GM19023 (cell line): ENCODE results near the gene SCD.

Experiments
- ATAC-seq: cut with Tn5 transposase; IDR thresholded peaks from one replicate; pipeline ENCODE4 v1.9.1; 2021; ENCODE audit warnings: mild to moderate bottlenecking, moderate library complexity; ENCODE audit not compliant: unreplicated experiment

The SCD gene

GRCh38 chr10:100339236-100339635 lies 7.8 kb upstream of the SCD start:
- no peak for ATAC-seq

DNA sequence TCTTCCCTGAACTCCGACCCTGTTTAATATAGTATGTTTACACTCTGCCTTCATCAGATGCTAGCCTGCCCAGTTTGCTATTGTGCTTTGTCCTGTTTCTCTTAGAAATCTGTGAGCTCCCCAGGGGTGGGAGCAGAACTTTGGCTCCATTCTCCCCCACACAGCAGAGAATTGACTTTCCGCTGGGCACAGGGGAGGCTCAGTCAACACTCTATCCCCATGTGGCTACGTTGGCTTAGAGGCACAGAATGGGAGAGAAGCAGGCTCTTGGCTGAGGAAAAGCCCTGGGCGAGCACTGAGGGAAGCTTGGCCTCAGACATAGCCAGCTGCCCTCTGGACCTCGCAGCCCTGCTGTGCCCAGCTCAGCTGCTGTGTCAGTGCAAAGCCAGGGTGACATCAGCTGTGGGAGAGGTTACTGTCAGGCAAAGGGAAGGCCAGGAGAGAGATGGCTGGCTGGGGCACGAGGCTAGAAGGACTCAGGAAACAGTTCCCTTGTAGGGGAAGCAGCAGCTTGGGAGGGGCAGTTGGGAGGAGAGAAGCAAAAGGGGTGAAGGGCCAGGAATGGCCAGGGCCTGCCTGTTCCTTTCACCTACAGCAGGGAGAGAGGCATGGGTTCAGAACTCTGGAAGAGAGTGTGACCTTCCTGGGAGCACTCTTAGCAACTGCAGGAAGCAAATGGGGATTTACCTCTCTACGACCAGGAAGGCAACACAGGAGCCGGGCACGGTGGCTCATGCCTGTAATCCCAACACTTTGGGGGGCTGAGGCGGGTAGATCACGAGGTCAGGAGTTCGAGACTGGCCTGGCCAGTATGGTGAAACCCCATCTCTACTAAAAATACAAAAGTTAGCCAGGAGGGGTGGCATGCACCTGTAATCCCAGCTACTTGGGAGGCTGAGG lies 5.8 kb upstream of the SCD start:
- no peak for ATAC-seq

DNA sequence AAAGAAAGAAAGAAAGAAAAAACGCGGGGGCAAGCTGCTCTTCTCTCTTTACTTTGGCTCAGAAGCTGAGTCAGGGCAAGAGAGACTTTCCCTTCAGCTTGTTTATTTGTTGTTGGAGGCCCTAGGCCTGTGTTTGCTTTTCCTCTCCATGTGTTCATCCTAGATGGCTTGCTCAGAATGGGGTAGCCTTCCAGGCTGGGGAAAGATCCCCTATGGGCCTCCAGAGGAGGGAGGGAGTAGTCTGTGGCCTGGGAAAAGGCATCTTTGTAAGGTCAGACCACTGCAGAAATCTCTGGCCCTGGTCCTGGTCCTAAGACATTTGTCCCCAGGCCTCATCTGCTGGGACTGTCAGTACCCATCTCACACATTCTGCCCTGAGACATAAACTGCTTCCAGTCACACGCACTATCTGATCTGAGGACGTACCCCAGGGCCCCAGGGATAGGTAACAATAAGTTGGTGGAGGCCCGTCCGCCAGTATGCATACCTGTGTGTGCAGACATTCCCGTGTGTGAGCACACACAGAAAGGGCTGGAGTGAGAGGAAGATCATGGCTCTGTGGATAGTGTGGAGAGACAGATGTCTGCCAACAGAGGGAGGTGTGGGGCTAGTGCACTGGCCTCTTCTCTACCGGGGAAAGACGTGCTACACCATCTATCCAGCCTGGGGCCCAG lies 4.9 kb upstream of the SCD start:
- ATAC-seq = no peak

GRCh38 chr10:100342627-100342972 lies 4.4 kb upstream of the SCD start:
- no peak for ATAC-seq

DNA sequence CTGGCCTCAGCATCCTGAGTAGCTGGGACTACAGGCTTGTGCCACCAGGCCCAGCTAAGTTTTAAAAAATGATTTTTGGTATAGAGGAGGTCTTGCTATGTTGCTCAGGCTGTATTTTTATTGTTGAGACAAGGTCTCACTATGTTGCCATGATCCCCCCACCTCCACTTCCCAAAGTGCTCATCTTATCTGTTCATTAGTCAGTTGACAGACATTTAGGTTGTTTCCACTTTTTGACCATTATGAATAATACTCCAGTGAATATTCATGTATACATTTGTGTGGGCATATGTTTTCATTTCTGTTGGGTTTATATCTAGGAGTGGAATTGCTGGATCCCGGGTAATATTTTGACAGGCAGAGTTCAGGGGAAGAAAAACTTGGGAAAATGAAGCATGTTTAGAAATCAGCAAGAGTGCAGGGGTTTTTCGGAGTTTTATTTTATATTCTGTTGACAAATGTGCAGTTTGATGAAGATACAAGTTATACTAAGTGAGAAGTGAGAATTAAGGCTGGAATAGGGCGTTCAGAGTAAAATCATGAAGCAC lies 2.7 kb upstream of the SCD start:
- ATAC-seq = no peak

DNA sequence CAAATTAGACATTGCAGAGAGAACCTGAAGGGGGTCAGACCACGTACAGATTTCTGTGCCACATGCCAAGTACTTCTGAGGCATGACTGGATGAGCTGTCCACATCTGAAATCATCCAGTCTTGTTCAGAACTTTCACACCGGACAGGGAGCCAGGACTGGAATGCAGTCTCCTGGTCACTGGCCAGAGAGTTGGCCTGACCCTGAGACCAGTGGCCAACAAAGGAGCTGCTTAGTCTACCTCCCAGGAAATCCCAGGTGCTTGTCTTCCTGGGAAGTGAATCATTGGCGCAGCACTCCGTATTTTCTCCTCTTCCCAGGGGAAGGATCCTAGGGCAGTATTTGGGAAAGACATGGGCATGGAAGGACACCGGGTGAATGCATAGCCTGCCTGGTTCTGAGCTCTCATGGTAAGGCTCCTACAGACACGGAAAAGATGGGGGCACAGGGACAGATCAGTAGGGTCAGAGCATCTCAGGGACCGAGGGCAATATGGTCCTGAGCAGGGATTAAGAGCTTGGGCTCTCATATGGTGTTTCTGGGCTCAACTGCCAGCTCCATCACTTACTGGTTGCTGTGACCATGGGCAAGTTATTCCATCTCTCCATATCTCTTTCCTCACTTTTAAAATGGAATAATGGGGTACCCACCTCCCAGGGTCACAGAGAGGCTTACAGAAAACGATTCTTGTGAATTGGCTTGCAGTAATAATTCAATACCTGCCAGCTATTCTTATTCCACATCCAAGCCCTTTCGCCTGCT lies 1.3 kb upstream of the SCD start:
- no peak for ATAC-seq

DNA sequence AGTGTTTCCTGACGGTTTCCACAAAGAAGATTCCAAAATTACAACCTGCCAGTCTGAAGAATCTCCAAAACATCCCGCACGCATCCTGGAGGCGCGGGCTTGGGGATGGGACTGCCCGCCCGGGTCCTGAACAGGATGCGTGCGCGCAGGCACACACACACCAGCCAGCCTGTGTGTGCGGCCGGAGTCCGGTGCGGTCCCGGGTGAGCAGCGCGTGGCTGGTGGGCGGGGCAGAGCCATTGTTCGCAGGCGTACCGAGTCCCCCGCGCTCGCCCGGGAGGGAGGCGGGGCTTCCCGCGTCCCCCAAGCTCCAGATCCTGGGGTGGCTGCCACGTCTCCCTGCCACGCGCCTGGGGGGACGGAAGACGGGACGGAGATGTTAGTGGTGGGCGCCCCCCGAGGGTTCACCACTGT lies 675 bp upstream of the SCD start:
- peak; percentile 62 for ATAC-seq

GRCh38 chr10:100347568-100348195 lies 649 bp downstream of the SCD start:
- peak; percentile 6 for ATAC-seq

GRCh38 chr10:100348389-100348927 lies 1.4 kb downstream of the SCD start:
- no peak for ATAC-seq

GRCh38 chr10:100349087-100349486 lies 2.1 kb downstream of the SCD start:
- no peak for ATAC-seq

GRCh38 chr10:100349672-100350071 lies 2.6 kb downstream of the SCD start:
- ATAC-seq = no peak

DNA sequence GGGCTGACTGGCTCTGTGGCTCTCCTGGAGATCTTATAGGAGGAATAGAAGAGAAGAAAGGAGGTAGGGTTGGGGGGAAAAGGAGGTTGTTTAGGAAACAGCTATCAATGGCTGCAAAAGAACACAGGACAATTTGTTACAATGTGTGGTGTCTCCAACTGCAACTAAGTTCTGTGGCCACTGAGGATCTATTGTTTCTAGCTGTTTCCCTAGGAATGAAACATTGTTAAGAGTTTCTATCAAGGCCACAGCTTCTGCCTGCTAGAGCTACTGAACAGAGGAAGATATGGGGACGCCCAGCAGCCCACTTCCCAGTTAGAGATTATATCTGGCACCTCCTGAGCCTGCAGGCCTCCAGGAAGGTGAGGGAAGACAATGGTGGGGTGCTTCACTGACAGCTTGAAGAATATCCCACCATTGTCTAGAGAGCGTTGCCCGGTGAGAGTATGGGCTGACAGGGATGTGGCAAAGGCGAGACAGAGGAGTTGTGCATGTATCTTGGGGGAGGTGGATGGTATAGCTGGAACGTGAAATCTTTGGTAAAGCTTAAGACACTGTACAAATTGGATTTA lies 4.0 kb downstream of the SCD start:
- ATAC-seq = no peak

GRCh38 chr10:100353770-100354485 lies 6.9 kb downstream of the SCD start:
- no peak for ATAC-seq

- no peak for ATAC-seq
Measured at GRCh38 chr10:100355086-100355485, 8.1 kb downstream of the SCD start.

GRCh38 chr10:100356067-100357017 lies 9.3 kb downstream of the SCD start:
- no peak for ATAC-seq

DNA sequence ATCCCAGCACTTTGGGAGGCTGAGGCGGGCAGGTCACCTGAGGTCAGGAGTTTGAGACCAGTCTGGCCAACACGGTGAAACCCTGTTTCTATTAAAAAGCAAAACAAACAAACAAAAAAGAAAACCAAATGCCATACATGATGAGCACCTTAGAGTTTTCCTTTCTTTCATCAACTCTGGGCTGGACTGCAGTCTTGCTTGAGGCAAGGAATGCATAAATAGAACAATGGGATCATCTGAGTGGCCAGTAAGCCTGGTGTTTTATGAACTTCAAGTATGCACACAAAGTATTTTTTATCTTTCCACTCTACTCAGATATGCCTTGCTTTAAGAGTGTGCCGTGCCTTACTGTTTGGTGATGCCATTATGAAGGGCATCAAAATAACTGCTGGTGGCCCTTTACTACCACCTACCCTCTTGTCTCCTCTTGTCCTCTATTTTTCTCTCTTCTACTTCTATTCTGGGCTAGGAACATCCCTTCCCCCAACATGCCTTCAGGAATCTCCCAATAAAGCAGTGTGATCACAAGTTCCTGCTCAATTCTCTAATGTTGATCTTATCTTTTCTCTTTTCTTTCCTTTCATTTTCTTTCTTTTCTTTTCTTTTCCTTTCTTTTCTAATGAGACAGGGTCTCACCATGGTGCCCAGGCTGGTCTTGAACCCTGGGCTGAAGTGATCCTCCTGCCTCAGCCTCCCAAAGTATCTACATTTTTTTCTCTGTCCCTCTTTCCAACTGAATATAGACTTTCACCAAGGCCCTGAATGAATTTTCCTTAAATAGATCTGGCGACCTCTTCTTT lies 10.2 kb downstream of the SCD start:
- no peak for ATAC-seq

- no peak for ATAC-seq
Measured at GRCh38 chr10:100359030-100359432, 12.0 kb downstream of the SCD start.
